Panc1 (cell line): ENCODE measurements around the gene EME2. TPM values are rescaled to one million over a fixed set of nuclear protein-coding genes. Genes with fewer than 3 reads are reported as not detected.
"Not testable (repeated sequence)": the region's sequence is repeated elsewhere in the genome, so short reads cannot be mapped to it uniquely, and the experiment has no call there.

Experiments used
- ATAC-seq: fragments of 200-7000 bp; cut with Tn5 transposase; 2 replicates; pipeline ENCODE4 v1.9.1; 2020; ENCODE audit warnings: mild to moderate bottlenecking, moderate library complexity
- BruUV-seq: library from RNA; stranded (reverse); fragments of 400-500 nt; replicated peaks from 2 replicates; lab custom pipeline; 2021; lab: Mats Ljungman, UMichigan
- CTCF ChIA-PET: fragments of 300-600 bp; sonication (Branson Sonifier 250); formaldehyde crosslinking; loops from one replicate; lab custom pipeline; 2022; ENCODE audit warnings: antibody characterized with exemption; lab: Charles Lee
- POLR2A ChIA-PET: fragments of 300-600 bp; sonication (Branson Sonifier 250); formaldehyde crosslinking; loops from one replicate; lab custom pipeline; 2022; ENCODE audit warnings: antibody characterized with exemption; lab: Charles Lee
- DNase-seq: peaks from one replicate; pipeline ENCODE4 v3.0.0-alpha.2; 2010; ENCODE audit warnings: low read depth, low spot score
- H3K27ac ChIP-seq: 2 replicates; pipeline ENCODE4 v1.5.1; 2011; ENCODE audit warnings: mild to moderate bottlenecking, low read length, inconsistent platforms
- H3K27me3 ChIP-seq: fragments of 200-500 bp; sonication (Bioruptor generic); 2 replicates; pipeline ENCODE4 v1.6.0; 2014; ENCODE audit warnings: low read length, inconsistent platforms; ENCODE audit not compliant: control insufficient read depth, insufficient read depth
- H3K36me3 ChIP-seq: fragments of 200-500 bp; sonication (Bioruptor generic); 2 replicates; pipeline ENCODE4 v1.5.1; 2014; ENCODE audit warnings: inconsistent platforms, mild to moderate bottlenecking, low read length, moderate library complexity; ENCODE audit not compliant: control insufficient read depth, insufficient read depth
- H3K4me1 ChIP-seq: 2 replicates; pipeline ENCODE4 v1.5.1; 2011; ENCODE audit warnings: inconsistent platforms, mild to moderate bottlenecking, low read length, moderate library complexity; ENCODE audit not compliant: control insufficient read depth, insufficient read depth
- H3K4me3 ChIP-seq, 2 experiments: 2 replicates each; pipeline ENCODE4 v1.5.1; 2011 to 2012; ENCODE audit warnings: low read depth in 2 of 2, low read length in 2 of 2, mild to moderate bottlenecking in 2 of 2, inconsistent platforms in 1 of 2, moderate library complexity in 1 of 2
- H3K9me3 ChIP-seq: fragments of 200-500 bp; sonication (Bioruptor generic); 2 replicates; pipeline ENCODE4 v1.5.1; 2014; ENCODE audit warnings: low read depth, mild to moderate bottlenecking, inconsistent platforms, low read length, moderate library complexity; ENCODE audit not compliant: control insufficient read depth, insufficient read depth
- POLR2AphosphoS5 ChIP-seq: IDR thresholded peaks from 2 replicates; pipeline ENCODE4 v1.6.1; 2012; ENCODE audit warnings: mild to moderate bottlenecking, low read depth, low read length, moderate library complexity
- SIN3A ChIP-seq: IDR thresholded peaks from 2 replicates; pipeline ENCODE4 v1.6.1; 2012; ENCODE audit warnings: low read depth, mild to moderate bottlenecking, low read length, moderate library complexity, borderline replicate concordance; ENCODE audit not compliant: insufficient read depth
- TCF7L2 ChIP-seq: IDR thresholded peaks from 2 replicates; pipeline ENCODE4 v1.6.1; 2011; ENCODE audit warnings: mild to moderate bottlenecking, low read depth, low read length, inconsistent platforms
- in situ Hi-C: cut with HindIII; loops from 2 replicates; pipeline ENCODE4 v1.10.0; 2016; ENCODE audit warnings: low sequenced_read_pairs, low pct_unique_long_range_greater_than_20kb
- intact Hi-C: fragments of 100-400 bp; cut with micrococcal nuclease; formaldehyde crosslinking; loops from one replicate; pipeline ENCODE4 v1.10.0; 2022; ENCODE audit not compliant: unreplicated experiment
- total RNA-seq: library from RNA; stranded (reverse); gene quantifications from one replicate; pipeline ENCODE4 v1.2.1, GENCODE V29; 2021; ENCODE audit not compliant: unreplicated experiment
- TF ChIP-seq, protein P1 (sequence below): fragments of 450-650 bp; IDR thresholded peaks from 2 replicates; pipeline ENCODE4 v1.5.1; 2017; ENCODE audit warnings: mild to moderate bottlenecking
- TF ChIP-seq, protein P2 (sequence below), 2 experiments: IDR thresholded peaks; 2 replicates each; pipeline ENCODE4 v1.6.1; 2011 to 2012; ENCODE audit warnings: low read depth in 2 of 2, control low read depth in 1 of 2, low read length in 1 of 2, mild to moderate bottlenecking in 1 of 2, moderate library complexity in 1 of 2; ENCODE audit not compliant: insufficient read depth in 1 of 2

The EME2 gene
- total RNA-seq, 1 experiment from 2014 or later, result 53.4 TPM

DNA sequence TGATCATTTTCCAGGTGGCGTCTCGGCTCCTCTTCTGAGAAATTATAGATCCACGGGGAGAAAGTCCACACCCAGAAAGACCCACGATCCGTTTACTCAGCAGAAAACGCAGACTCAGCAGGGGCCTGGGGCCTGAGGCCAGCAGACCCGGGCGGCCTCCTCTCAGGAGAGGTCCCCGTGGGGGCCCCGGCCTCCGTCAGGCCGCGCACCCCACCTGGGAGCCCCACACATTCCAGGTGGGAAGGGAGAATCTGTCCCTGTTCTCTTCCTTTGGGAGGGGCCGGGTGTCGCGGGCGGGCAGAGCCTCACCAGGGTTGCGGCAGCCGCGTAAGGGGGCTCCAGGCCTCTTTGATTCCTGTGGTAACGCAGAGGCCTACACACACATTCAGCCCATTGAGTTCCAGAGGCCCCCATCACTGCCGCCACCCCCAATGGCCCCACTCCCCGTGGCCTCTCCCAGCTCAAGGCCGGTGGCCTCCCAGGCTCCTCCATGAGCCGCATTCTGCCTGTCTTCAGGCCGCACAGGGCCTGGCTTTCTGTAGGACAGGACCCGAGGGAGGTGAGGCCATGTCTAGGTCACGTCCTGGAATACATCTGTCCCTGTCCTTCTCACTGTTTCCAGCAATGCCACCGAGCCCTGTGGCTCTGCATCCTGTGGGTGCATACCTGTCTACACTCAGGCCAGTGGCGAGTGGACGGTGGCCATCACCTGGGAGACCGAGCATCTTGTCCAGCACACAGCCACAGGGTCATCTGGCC, 22.5 kb downstream of the EME2 start:
- Histone ChIP-seq H3K9me3 (peaks cover 2% of the 10 kb centered on the region; the same call in 1 of the 2 replicates), H3K27ac (no peak overlapping the region), H3K4me3 (no peak overlapping the region), H3K27me3 (no peaks in the 10 kb centered on the region), H3K36me3 (no peaks in the 10 kb centered on the region), H3K4me1 (peaks cover 3% of the 10 kb centered on the region; the same call in 1 of the 2 replicates)
- intact Hi-C loops (no loop called here), in situ Hi-C loops (no loop called here)
- CTCF ChIA-PET, result no interaction called here
- no peak for DNase-seq
- POLR2A ChIA-PET, result no interaction called here
- no peak for ATAC-seq
- no TSS peak for BruUV-seq
- TF ChIP-seq SIN3A, result no peak
- no peak for TF ChIP-seq TCF7L2
- TF ChIP-seq, protein P1, sequence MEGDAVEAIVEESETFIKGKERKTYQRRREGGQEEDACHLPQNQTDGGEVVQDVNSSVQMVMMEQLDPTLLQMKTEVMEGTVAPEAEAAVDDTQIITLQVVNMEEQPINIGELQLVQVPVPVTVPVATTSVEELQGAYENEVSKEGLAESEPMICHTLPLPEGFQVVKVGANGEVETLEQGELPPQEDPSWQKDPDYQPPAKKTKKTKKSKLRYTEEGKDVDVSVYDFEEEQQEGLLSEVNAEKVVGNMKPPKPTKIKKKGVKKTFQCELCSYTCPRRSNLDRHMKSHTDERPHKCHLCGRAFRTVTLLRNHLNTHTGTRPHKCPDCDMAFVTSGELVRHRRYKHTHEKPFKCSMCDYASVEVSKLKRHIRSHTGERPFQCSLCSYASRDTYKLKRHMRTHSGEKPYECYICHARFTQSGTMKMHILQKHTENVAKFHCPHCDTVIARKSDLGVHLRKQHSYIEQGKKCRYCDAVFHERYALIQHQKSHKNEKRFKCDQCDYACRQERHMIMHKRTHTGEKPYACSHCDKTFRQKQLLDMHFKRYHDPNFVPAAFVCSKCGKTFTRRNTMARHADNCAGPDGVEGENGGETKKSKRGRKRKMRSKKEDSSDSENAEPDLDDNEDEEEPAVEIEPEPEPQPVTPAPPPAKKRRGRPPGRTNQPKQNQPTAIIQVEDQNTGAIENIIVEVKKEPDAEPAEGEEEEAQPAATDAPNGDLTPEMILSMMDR, result no peak
- TF ChIP-seq, protein P2, sequence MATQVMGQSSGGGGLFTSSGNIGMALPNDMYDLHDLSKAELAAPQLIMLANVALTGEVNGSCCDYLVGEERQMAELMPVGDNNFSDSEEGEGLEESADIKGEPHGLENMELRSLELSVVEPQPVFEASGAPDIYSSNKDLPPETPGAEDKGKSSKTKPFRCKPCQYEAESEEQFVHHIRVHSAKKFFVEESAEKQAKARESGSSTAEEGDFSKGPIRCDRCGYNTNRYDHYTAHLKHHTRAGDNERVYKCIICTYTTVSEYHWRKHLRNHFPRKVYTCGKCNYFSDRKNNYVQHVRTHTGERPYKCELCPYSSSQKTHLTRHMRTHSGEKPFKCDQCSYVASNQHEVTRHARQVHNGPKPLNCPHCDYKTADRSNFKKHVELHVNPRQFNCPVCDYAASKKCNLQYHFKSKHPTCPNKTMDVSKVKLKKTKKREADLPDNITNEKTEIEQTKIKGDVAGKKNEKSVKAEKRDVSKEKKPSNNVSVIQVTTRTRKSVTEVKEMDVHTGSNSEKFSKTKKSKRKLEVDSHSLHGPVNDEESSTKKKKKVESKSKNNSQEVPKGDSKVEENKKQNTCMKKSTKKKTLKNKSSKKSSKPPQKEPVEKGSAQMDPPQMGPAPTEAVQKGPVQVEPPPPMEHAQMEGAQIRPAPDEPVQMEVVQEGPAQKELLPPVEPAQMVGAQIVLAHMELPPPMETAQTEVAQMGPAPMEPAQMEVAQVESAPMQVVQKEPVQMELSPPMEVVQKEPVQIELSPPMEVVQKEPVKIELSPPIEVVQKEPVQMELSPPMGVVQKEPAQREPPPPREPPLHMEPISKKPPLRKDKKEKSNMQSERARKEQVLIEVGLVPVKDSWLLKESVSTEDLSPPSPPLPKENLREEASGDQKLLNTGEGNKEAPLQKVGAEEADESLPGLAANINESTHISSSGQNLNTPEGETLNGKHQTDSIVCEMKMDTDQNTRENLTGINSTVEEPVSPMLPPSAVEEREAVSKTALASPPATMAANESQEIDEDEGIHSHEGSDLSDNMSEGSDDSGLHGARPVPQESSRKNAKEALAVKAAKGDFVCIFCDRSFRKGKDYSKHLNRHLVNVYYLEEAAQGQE (IDR thresholded peaks at IDR 0.05; ENCODE audit: insufficient read depth in 1 of 2, low read depth in 2 of 2, low read length in 1 of 2), result no peak
- TF ChIP-seq POLR2AphosphoS5, result no peak

- CTCF ChIA-PET, result not testable (repeated sequence)
Measured at GRCh38 chr16:1799263-1799662, 26.7 kb downstream of the EME2 start.

GRCh38 chr16:1800701-1801100, 28.1 kb downstream of the EME2 start:
- no peaks in the 10 kb centered on the region for H3K4me1 ChIP-seq
- ATAC-seq, result no peak
- no peaks in the 10 kb centered on the region for H3K36me3 ChIP-seq
- no peak overlapping the region for H3K4me3 ChIP-seq
- POLR2A ChIA-PET, result no interaction called here
- no peaks in the 10 kb centered on the region for H3K27me3 ChIP-seq
- in situ Hi-C loops, result no loop called here
- CTCF ChIA-PET, result no interaction called here
- DNase-seq, result no peak
- no TSS peak for BruUV-seq
- TF ChIP-seq, protein P1, result no peak
- TF ChIP-seq POLR2AphosphoS5 (no peak), TCF7L2 (no peak)
- intact Hi-C loops, result no loop called here
- no peak overlapping the region for H3K27ac ChIP-seq
- peaks cover 2% of the 10 kb centered on the region; the same call in 1 of the 2 replicates for H3K9me3 ChIP-seq

More at GRCh38 chr16:1799263-1799662, 26.7 kb downstream of the EME2 start:
- in situ Hi-C loops, BruUV-seq, H3K9me3 ChIP-seq, POLR2A ChIA-PET, ATAC-seq, intact Hi-C loops, H3K27me3 ChIP-seq, H3K36me3 ChIP-seq, H3K4me1 ChIP-seq, DNase-seq, H3K4me3 ChIP-seq, H3K27ac ChIP-seq: not testable (repeated sequence)
